GM21786 (cell line): ENCODE results near the gene LCK.

Experiments
- ATAC-seq: cut with Tn5 transposase; IDR thresholded peaks from one replicate; pipeline ENCODE4 v1.9.1; 2021; ENCODE audit not compliant: unreplicated experiment

LCK gene

DNA sequence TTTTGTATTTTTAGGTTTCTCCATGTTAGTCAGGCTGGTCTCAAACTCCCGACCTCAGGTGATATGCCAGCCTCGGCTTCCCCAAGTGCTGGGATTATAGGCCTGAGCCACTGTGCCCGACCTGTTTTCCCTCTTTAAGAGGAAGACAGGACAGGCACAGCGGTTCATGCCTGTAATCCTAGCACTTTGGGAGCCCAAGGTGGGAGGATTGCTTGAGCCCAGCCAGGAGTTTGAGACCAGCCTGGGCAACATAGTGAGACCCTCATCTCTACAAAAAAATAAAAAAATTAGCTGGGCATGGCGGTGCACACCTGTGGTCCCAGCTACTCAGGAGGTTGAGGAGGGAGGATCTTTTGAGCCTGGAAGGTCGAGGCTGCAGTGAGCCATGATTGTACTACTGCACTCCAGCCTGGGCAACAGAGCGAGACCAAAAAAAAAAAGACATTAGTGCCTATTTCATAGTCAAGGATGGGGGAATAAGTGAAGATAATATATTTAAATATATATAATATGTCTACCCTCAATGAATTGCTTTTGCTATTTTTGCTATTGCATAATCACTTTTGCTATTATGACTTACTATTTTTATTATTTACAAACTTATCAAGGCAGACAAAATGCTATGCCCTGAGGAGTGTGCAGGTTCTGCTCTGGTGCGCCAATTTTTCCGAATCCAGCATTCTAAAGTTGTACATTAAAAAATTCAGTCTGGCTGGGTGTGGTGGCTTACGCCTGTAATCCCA is 67.2 kb downstream of the LCK start:
- no peak for ATAC-seq

DNA sequence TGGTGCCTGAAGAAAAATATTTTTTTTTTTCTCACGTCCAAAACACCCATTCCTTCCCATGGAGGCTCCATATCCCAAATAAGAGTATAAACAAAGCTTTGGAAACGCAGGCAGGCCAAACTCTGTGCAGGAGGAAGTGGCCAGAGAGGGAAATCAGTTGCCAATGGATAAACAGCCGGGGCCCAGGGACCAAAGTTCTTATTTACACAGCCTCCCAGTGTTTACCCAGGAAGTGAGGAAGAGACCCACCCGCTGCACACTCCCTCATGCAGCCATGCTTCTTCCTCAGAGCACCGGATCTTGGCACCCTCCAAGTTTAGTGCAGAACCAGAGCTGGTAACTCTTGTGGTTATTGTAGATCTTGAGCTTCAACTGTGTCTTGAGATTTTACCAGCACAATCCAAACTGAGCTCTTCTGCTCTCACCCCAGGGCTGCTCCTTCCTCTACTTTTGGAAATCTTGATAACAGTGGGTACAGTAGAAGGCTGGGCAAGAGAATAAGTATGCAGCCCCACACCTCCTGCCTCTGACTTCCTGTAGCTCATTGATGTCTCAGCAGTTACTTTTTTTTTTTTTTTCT is 70.7 kb downstream of the LCK start:
- ATAC-seq, result no peak

DNA sequence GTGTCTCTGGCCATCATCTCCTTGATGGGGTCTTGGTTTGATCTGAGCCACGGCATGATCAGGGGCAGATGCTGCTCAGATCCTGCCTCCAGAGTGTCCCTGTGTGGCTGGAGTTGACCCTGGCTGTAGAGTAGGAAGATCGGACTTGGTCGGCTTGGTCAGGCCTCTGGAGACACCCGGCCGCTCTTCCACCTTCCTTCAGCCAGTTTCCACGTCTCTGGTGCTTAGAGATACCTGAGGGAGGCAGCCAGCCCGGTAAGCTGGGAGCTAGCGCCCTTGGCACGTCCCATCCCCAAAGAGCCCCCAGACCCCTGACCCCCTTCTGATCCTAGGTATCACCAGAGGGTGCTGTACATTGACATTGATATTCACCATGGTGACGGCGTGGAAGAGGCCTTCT is 76.1 kb downstream of the LCK start:
- no peak for ATAC-seq

DNA sequence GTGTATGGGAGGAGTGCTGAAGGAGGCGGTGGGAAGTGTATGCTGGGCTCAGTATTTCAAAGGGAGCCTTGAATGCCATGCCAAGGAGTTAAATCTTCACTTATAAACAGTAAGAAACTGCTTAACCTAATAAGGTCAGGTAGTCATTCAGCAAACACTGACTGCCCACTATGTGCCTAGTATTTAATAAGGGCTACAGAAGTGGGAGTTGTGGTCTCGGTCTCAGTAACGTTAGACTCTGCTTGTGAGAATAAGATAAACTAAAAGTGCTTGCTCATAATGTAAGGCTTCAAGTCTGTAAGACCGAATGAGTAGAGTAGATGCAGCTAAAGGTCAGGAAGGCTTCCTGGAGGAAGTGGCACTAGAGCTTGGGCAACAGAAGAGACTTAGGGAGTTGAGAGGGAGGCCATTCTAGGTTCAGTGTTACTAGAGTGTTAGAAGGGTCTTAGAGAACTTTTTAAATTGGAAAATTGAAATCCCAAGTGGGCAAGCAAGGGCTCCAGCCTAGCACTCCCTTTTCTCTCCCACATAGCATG is 78.9 kb downstream of the LCK start:
- ATAC-seq, result no peak

DNA sequence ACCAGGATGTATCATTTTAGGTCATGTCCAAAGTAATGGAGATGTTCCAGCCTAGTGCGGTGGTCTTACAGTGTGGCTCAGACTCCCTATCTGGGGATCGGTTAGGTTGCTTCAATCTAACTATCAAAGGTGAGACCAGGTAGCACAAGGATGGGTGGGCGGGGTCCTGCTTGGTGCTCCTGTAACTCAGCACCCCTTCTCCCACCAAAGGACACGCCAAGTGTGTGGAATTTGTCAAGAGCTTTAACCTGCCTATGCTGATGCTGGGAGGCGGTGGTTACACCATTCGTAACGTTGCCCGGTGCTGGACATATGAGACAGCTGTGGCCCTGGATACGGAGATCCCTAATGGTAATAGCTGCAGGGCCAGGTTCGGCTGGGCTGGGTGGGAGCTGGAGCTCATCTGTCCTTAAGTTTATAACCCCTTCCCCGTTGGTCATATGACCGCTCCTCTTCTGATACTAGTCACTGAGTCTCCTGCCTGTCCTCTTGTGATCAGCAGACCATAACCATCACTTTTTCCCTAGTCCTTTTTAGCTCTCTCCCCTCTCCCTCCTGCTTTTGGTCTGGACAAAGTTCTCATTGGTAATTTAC is 79.6 kb downstream of the LCK start:
- no peak for ATAC-seq

DNA sequence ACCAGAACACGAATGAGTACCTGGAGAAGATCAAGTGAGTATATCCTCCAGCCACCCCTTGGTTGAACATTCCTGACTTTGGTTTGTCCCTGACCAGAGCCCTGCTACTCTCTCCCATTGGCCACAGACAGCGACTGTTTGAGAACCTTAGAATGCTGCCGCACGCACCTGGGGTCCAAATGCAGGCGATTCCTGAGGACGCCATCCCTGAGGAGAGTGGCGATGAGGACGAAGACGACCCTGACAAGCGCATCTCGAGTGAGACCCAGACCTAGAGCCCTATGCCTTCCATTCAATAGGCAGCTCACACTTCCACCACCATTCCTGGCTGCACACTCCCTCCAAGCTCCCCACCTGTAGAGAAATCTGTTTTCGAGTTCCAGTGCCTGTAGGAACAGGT is 80.5 kb downstream of the LCK start:
- ATAC-seq, result no peak

DNA sequence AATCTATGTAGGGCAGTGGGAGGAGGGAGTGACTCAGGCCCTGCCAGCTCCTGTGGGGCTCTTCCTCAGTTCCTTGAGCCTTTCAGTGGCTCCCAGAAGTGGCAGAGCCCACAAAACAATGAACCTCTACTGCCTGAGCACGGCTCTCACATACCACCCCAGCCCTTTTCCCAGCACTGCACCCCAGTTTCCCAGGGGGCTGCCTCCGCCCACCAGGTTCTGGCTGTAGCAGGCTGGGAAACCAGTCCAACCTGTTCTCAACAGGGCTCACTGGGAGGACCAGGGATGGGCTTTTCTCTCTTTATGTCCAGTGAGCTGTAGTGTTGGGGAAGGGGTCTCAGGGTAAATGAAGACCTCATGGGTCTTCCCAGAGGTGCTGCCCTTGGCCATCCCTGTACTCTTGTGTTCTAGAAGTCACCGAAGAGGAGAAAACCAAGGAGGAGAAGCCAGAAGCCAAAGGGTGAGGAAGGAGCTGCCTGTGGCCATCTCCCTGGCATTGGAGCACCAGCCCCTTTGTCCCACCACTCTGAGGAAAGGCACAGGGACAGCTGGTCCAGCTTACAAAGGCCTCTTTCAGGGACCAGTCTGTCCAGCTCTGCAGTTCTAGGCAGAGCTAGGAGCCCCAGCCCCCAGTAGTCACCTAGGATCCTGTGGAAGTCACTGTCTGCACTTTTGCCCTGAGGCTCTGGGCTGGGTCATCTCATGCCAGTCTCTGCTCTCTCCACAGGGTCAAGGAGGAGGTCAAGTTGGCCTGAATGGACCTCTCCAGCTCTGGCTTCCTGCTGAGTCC is 81.4 kb downstream of the LCK start:
- no peak for ATAC-seq

DNA sequence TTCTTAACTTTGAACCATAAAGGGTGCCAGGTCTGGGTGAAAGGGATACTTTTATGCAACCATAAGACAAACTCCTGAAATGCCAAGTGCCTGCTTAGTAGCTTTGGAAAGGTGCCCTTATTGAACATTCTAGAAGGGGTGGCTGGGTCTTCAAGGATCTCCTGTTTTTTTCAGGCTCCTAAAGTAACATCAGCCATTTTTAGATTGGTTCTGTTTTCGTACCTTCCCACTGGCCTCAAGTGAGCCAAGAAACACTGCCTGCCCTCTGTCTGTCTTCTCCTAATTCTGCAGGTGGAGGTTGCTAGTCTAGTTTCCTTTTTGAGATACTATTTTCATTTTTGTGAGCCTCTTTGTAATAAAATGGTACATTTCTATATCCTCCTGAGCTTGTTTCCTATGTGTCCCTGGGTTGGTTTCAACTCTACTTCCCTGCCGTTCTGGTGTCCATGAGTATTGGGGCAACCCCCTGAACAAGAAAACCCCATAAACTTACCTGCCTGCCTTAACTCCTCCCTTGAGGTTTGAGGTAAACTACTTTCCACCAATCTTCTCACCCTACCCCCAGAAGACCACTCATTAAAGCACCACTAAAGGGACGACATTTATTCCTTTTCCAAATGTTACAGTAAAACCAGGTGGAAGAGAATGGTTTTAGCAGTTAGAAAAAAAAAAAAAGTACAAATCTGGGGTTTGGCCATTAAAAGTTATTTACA is 82.3 kb downstream of the LCK start:
- ATAC-seq, result no peak

DNA sequence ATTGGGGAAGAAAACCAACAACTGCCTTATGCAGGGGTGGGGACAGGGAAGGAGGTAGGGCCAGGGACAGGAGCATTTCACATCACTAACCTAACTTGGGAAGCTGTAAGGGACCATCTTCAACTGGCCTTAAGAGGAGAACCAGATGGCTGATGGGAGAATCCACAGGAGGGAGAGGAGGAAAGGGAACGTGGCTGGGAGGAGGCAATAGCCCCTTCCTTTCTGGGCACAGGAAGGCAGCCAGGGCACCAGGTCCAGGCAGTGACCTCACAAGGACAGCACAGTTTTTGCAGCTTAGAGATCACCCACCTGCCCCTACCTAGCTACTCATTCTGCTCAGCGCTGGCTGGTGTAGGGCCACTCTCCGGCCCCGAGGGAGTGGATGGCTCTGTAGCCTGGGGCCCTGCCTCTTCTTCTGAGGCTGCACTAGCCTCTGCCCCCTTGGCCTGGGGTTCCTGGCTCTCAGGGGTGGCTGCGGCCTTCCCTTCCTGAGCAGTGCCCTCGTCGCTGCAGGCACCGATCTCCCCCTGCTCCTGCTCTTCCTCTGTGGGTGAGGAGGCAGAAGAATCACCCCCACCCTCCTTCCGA is 83.3 kb downstream of the LCK start:
- ATAC-seq, result no peak

DNA sequence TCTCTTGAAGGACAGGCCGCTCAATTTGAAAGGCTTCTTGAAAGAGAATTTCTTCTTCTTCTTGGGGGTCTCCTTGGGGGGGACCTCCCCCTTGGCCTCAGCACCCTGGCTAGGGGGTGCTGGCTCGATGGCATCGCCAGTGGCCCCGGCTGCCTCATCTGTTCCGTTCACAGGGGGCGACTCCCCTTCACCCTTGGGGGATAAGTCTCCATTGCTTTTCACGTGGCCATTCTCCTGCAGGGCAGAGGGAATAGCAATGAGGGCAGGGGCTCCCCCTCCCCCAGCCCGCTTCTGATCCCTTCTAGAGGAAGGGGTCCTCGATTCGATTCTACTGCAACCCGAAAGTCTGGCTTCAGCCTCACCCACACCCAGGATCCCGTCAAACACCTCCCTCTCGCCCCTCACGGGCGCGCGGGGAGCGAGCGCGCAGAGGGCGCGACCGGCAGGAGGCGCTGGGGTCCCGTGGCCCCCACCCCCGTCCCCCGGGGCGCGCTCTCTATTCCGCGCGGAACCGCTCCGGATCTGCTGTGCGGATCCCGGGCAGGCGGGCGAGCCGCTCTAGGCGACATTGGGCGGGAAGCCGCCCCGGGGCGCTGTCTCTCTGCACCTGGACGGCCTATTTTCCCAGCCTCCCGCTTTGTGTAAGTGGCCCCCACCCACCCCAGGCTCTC is 83.9 kb downstream of the LCK start:
- no peak for ATAC-seq

DNA sequence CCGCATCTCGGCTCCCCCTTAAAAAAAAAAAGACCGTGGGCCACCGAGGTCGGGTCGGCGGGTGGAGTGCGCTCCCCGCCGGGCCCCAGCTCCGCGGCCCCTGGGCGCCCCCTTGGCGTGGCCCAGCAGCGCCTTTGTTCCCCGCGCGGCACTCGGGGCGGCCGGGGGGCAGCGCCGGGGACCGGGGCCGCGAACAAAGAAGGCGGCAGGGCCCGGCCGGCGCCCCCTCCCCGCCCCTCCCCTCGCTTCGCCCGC is 84.4 kb downstream of the LCK start:
- ATAC-seq, result no peak
